SK-N-SH (cell line): ENCODE measurements around the gene PARVB. TPM values are rescaled to one million over a fixed set of nuclear protein-coding genes. Genes with fewer than 3 reads are reported as not detected.
A peak's percentile ranks its signal among the peaks of the same experiment; 100 is the strongest.

Experiments used
- CTCF ChIA-PET: fragments of 300-600, 350-600 bp; formaldehyde crosslinking; extraction: SDS; loops from one replicate; lab custom pipeline; 2021; lab: Yijun Ruan, JAX
- POLR2A ChIA-PET: fragments of 350-600 bp; sonication (Branson Sonifier 250); formaldehyde crosslinking; extraction: SDS; loops from one replicate; lab custom pipeline; 2020; ENCODE audit warnings: antibody characterized with exemption, inconsistent platforms; lab: Yijun Ruan, JAX
- DNase-seq: peaks from one replicate; pipeline ENCODE4 v3.0.0; 2012
- H2AFZ ChIP-seq: fragments of 200-600 bp; sonication (generic); 2 replicates; pipeline ENCODE4 v1.8.1; 2016; ENCODE audit warnings: antibody characterized with exemption, mild to moderate bottlenecking, low read depth
- H3F3A ChIP-seq: fragments of 200-600 bp; sonication (generic); replicated peaks from 2 replicates; pipeline ENCODE3; 2016; ENCODE audit warnings: antibody characterized with exemption, mild to moderate bottlenecking; ENCODE audit not compliant: insufficient read depth
- H3K27ac ChIP-seq, 2 experiments: fragments of 200-500 bp in 1 of 2; fragments of 200-600 bp in 1 of 2; sonication (Bioruptor generic) in 1 of 2; sonication (generic), shearing (Covaris generic) in 1 of 2; 2 replicates each; pipeline versions ENCODE4 v1.5.1 to v1.6.1; 2014 to 2016; ENCODE audit warnings: low read depth in 2 of 2, inconsistent platforms in 1 of 2, low read length in 1 of 2, mild to moderate bottlenecking in 1 of 2, mixed read lengths in 1 of 2
- H3K27me3 ChIP-seq: fragments of 200-600 bp; sonication (generic), shearing (Covaris generic); 2 replicates; pipeline ENCODE4 v1.6.1; 2016; ENCODE audit warnings: mixed run types; ENCODE audit not compliant: insufficient read depth
- H3K36me3 ChIP-seq, 2 experiments: fragments of 200-500 bp in 1 of 2; fragments of 200-600 bp in 1 of 2; sonication (Bioruptor generic) in 1 of 2; sonication (generic) in 1 of 2; replicated peaks in 1 of 2; 2 replicates each; pipeline versions ENCODE3 to v1.5.1; 2014 to 2016; ENCODE audit warnings: low read length in 1 of 2, mild to moderate bottlenecking in 1 of 2; ENCODE audit not compliant: insufficient read depth in 2 of 2, control insufficient read depth in 1 of 2
- H3K4me1 ChIP-seq, 2 experiments: fragments of 200-500 bp in 1 of 2; fragments of 200-600 bp in 1 of 2; sonication (Bioruptor generic) in 1 of 2; sonication (generic), shearing (Covaris generic) in 1 of 2; 2 replicates each; pipeline versions ENCODE4 v1.5.1 to v1.6.1; 2014 to 2016; ENCODE audit warnings: low read depth in 1 of 2, low read length in 1 of 2, mixed run types in 1 of 2; ENCODE audit not compliant: insufficient read depth in 2 of 2, control insufficient read depth in 1 of 2
- H3K4me2 ChIP-seq: fragments of 200-600 bp; sonication (generic), shearing (Covaris generic); 2 replicates; pipeline ENCODE4 v1.6.1; 2017; ENCODE audit warnings: mixed run types
- H3K4me3 ChIP-seq, 2 experiments: fragments of 200-500 bp in 1 of 2; fragments of 200-600 bp in 1 of 2; sonication (Bioruptor generic) in 1 of 2; sonication (generic), shearing (Covaris generic) in 1 of 2; 2 replicates each; pipeline versions ENCODE4 v1.5.1 to v1.8.1; 2014 to 2016; ENCODE audit warnings: low read depth in 2 of 2, inconsistent platforms in 1 of 2, low read length in 1 of 2, mild to moderate bottlenecking in 1 of 2, mixed read lengths in 1 of 2, moderate library complexity in 1 of 2
- H3K79me2 ChIP-seq: fragments of 200-600 bp; sonication (generic); 2 replicates; pipeline ENCODE4 v1.8.1; 2017; ENCODE audit warnings: mild to moderate bottlenecking; ENCODE audit not compliant: insufficient read depth
- H3K9ac ChIP-seq: fragments of 200-600 bp; sonication (generic); 2 replicates; pipeline ENCODE4 v1.6.1; 2017; ENCODE audit warnings: mixed run types
- H3K9me2 ChIP-seq: fragments of 200-600 bp; sonication (generic); 2 replicates; pipeline ENCODE4 v1.6.1; 2017; ENCODE audit warnings: mixed run types
- H3K9me3 ChIP-seq: fragments of 200-600 bp; sonication (generic); 2 replicates; pipeline ENCODE4 v1.6.1; 2017; ENCODE audit warnings: mixed run types, mild to moderate bottlenecking, moderate library complexity
- H4K20me1 ChIP-seq: fragments of 200-600 bp; sonication (generic); 2 replicates; pipeline ENCODE4 v1.6.1; 2017; ENCODE audit warnings: mild to moderate bottlenecking, mixed run types; ENCODE audit not compliant: insufficient read depth
- EZH2phosphoT487 ChIP-seq: fragments of 200-600 bp; sonication (generic); IDR thresholded peaks from 2 replicates; pipeline ENCODE4 v1.6.1; 2017; ENCODE audit warnings: low read depth, mixed run types, mild to moderate bottlenecking, antibody characterized with exemption, moderate library complexity, borderline replicate concordance
- GABPA ChIP-seq: IDR thresholded peaks from 2 replicates; pipeline ENCODE4 v1.4.0; 2012; ENCODE audit warnings: low read depth, mild to moderate bottlenecking
- IRF3 ChIP-seq: fragments of 150-350 bp; IDR thresholded peaks from 2 replicates; pipeline ENCODE4 v1.6.1; 2016; ENCODE audit warnings: mild to moderate bottlenecking, low read depth, low read length
- MEF2A ChIP-seq: IDR thresholded peaks from 2 replicates; pipeline ENCODE4 v1.4.0; 2012; ENCODE audit warnings: low read depth, borderline replicate concordance
- RAD21 ChIP-seq: IDR thresholded peaks from 2 replicates; pipeline ENCODE4 v1.6.1; 2012; ENCODE audit warnings: mild to moderate bottlenecking, low read length
- RCOR1 ChIP-seq: fragments of 150-350 bp; IDR thresholded peaks from 2 replicates; pipeline ENCODE4 v1.6.1; 2017; ENCODE audit warnings: antibody characterized with exemption, low read length
- REST ChIP-seq: IDR thresholded peaks from 2 replicates; pipeline ENCODE4 v1.6.1; 2012; ENCODE audit warnings: mild to moderate bottlenecking, low read depth, low read length, moderate library complexity
- RXRA ChIP-seq: IDR thresholded peaks from 2 replicates; pipeline ENCODE4 v1.4.0; 2012; ENCODE audit warnings: low read depth, mild to moderate bottlenecking, borderline replicate concordance
- YY1 ChIP-seq: IDR thresholded peaks from 2 replicates; pipeline ENCODE4 v1.4.0; 2012; ENCODE audit warnings: low read depth, mild to moderate bottlenecking
- WGBS: methylation state at CpG from one replicate; pipeline ENCODE4 v1.1.6; 2017; ENCODE audit warnings: low lambda C conversion rate; 5-methylcytosine and 5-hydroxymethylcytosine counted together
- polyA plus RNA-seq, 3 experiments: library from polyadenylated mRNA; depleted of rRNA; stranded (reverse); fragments of >200 nt; gene quantifications; 2 replicates each; pipeline ENCODE4 v1.2.3, GENCODE V29; 2012
- TF ChIP-seq, protein P1 (sequence below): IDR thresholded peaks from 2 replicates; pipeline ENCODE4 v1.4.0; 2012; ENCODE audit warnings: low read depth, borderline replicate concordance
- TF ChIP-seq, protein P2 (sequence below): fragments of 200-600 bp; sonication (generic); IDR thresholded peaks from 2 replicates; pipeline ENCODE4 v1.6.1; 2017; ENCODE audit warnings: antibody characterized with exemption, mild to moderate bottlenecking, moderate library complexity

The PARVB gene
- polyA plus RNA-seq, 1 of the 3 experiments (the other 2 are of a cell fraction) = 87.8 TPM

GRCh38 chr22:44159221-44159620 lies 135.1 kb downstream of the PARVB start:
- no peak overlapping the region for H3K4me3 ChIP-seq
- ChIA-PET CTCF (interaction anchor here (0.9 kb wide), 1 partner anchor 10 kb away, joined by 3 read pairs; no protein-coding TSS in a partner anchor), POLR2A (no interaction called here)
- H3K79me2 ChIP-seq = no peaks in the 10 kb centered on the region
- no peak overlapping the region for H2AFZ ChIP-seq
- WGBS = 96% methylated on average over 5 of the region's 7 CpGs
- H3K36me3 ChIP-seq = no peaks in the 10 kb centered on the region
- no peaks in the 10 kb centered on the region for H4K20me1 ChIP-seq
- H3K4me1 ChIP-seq = peaks cover 0 to 15% of the 10 kb centered on the region in 2 experiments; a peak in 1 of 4 replicates
- H3K9ac ChIP-seq = no peak overlapping the region
- no peak overlapping the region for H3K4me2 ChIP-seq
- peak overlapping the region in 1 of 2 experiments; percentile 35; a peak in 1 of 4 replicates for H3K27ac ChIP-seq
- DNase-seq = no peak
- H3K9me2 ChIP-seq = no peaks in the 10 kb centered on the region
- H3K9me3 ChIP-seq = no peaks in the 10 kb centered on the region
- no peaks in the 10 kb centered on the region for H3K27me3 ChIP-seq
- no peak for TF ChIP-seq RXRA
- no peak for TF ChIP-seq REST
- TF ChIP-seq GABPA = no peak
- TF ChIP-seq RAD21 = no peak
- TF ChIP-seq, protein P1, sequence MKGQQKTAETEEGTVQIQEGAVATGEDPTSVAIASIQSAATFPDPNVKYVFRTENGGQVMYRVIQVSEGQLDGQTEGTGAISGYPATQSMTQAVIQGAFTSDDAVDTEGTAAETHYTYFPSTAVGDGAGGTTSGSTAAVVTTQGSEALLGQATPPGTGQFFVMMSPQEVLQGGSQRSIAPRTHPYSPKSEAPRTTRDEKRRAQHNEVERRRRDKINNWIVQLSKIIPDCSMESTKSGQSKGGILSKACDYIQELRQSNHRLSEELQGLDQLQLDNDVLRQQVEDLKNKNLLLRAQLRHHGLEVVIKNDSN = no peak
- no peak for TF ChIP-seq RCOR1
- TF ChIP-seq MEF2A = no peak
- TF ChIP-seq EZH2phosphoT487 = no peak
- no peak for TF ChIP-seq IRF3
- TF ChIP-seq, protein P2, sequence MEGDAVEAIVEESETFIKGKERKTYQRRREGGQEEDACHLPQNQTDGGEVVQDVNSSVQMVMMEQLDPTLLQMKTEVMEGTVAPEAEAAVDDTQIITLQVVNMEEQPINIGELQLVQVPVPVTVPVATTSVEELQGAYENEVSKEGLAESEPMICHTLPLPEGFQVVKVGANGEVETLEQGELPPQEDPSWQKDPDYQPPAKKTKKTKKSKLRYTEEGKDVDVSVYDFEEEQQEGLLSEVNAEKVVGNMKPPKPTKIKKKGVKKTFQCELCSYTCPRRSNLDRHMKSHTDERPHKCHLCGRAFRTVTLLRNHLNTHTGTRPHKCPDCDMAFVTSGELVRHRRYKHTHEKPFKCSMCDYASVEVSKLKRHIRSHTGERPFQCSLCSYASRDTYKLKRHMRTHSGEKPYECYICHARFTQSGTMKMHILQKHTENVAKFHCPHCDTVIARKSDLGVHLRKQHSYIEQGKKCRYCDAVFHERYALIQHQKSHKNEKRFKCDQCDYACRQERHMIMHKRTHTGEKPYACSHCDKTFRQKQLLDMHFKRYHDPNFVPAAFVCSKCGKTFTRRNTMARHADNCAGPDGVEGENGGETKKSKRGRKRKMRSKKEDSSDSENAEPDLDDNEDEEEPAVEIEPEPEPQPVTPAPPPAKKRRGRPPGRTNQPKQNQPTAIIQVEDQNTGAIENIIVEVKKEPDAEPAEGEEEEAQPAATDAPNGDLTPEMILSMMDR = no peak
- no peak for TF ChIP-seq YY1
- TF ChIP-seq, all 33 proteins: peak for 0
- H3F3A ChIP-seq = no peaks in the 10 kb centered on the region
